Left colon (tissue), 2 donors: Measurements from ENCODE around the gene CLDN17. TPM values are rescaled to one million over a fixed set of nuclear protein-coding genes. Genes with fewer than 3 reads are reported as not detected.

Experiments used
- ATAC-seq: fragments of 200-7000 bp; cut with Tn5 transposase; one replicate; pipeline ENCODE4 v1.9.1; 2020; ENCODE audit warnings: mild to moderate bottlenecking, moderate library complexity
- DNase-seq, 2 donors: peaks; one replicate each; pipeline ENCODE4 v3.0.0-alpha.2; 2020
- intact Hi-C, 2 donors: fragments of 100-400 bp; cut with DNase I in 1 of 2; cut with micrococcal nuclease in 1 of 2; formaldehyde crosslinking; loops; one replicate each; pipeline versions ENCODE4 v1.11.2 to v1.14.0; 2022; cut with DNase I, micrococcal nuclease
- total RNA-seq, 2 donors: library from RNA; stranded (reverse); fragmentation: NEBNext Ultra II Directional; extraction: Animal tissue kit (Norgen Biotek cat#: 25700); gene quantifications; one replicate each; pipeline ENCODE4 v1.2.1, GENCODE V29; 2021
- donor health status: DM: no; HTN: no; CAD: no.
- donor health status: DM: yes; HTN: yes; CAD: no.

Gene CLDN17
- total RNA-seq, 2 donors from 2014 or later = not detected

DNA sequence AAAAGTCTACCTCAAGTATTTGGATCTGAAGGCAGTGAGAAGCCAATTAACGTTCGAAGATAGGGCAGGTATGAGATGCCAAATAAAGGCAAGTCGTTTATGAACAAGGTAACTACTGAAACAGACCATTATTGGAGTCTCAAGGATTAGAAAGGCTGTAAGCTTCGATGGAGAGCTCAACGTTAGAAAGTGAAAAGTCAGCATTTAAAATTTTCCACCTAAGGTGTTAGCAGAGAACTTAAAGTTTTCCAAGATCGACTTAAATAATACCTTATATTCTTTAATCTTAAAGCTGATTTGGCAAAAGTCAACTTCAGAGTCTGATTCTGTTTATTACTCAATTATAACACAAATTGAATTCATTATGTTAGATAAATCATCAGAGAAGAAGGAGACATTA is 28.1 kb downstream of the CLDN17 start:
- intact Hi-C loops = no loop called here
- no peak for DNase-seq
- no peak for ATAC-seq

DNA sequence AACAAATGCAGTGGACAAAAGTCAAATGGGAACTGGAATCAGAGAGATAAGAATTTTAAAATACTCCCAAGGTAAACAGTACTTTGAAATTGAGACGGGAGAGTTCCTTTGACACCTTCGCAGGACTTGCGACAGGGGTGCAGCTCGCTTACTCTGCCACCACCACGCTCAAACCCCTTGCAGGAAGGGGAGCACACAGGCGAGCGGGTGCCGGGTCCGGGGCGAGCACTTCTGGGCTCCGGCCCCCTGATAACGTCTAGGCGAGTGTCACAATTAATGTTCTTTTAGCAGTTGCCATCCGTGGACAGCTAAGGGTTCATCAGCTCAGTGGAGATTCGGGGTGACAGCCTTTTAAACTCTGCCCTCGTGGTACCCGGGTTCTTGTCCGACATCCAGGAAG is 37.4 kb downstream of the CLDN17 start:
- intact Hi-C loops = no loop called here

DNA sequence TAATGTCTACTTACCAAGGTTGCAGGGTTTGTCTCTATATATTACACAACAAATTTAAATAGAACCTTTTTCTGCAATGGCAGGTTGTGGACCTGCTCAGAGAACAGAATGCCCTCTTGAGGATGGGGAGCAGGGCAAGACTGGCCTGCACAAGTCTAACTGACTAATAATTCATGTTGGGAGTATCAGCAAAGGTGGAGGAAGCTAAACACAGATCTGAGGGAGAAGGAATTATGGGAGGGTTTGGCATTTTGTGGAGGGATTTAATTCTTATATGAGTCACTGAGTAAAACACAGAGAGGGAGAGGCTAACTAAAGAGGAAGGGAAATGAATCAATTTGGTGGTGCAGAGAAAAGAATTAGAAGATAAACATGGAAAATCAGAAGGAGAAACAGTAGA is 40.0 kb downstream of the CLDN17 start:
- no peak for ATAC-seq

More for the DNA sequence above, 37.4 kb downstream of the CLDN17 start:
- DNase-seq (no peak), ATAC-seq (no peak)

DNA sequence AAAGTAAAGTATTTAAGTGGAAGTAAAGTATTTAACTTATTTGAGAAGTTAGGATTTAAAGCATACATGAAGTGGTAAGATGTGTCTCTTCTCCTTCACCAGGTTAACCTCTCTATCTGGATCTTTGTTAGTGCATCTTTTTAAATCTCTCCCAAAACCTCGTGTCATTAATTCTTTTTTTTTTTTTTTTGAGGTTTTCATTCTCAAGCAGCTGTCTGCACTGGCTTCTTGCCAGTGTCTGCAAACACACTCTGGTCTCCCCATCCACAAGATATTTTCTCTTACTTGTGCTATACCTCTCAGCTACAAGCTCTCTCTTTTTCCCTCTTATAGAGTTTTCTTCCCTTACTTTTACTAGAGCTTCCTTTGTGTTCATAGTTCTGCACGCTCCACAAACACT is 49.0 kb downstream of the CLDN17 start:
- intact Hi-C loops = no loop called here
- ATAC-seq (no peak), DNase-seq (no peak)

More for the DNA sequence above, 40.0 kb downstream of the CLDN17 start:
- intact Hi-C loops = no loop called here
- no peak for DNase-seq

DNA sequence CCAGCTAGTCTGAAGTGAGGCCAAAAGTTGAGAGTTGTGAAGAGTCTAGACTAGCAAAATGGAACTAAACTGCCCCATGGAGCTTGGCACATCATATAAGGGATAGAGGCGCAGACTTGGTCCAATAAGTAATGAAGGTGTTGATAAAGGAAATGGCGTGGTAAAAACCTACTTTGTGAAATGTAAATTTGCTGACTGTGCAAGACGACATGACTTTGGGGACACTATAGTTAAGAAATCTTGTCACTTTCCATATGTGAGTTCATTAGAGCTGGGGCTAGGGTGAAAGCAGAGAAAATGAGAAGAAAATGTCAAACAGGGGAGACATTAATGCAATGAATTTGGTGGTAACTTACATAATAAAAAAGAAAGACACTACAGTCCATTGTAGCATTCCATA is 50.1 kb downstream of the CLDN17 start:
- intact Hi-C loops = no loop called here
- DNase-seq (no peak), ATAC-seq (no peak)

Other genes with a start within 250 kb of the CLDN17 start
- gene GRIK1, start 226.8 kb downstream of the CLDN17 start, total RNA-seq = under 1 TPM; 0.09 to 0.14 TPM
- 10 to 100 TPM; 65.7 to 89.0 TPM for gene CLDN8, start 49.3 kb upstream of the CLDN17 start, total RNA-seq
- not detected for gene KRTAP24-1, start 116.1 kb upstream of the CLDN17 start, total RNA-seq
- gene KRTAP25-1, start 122.7 kb upstream of the CLDN17 start, total RNA-seq = not detected
- not detected for gene KRTAP26-1, start 153.5 kb upstream of the CLDN17 start, total RNA-seq
- not detected for gene KRTAP27-1, start 170.9 kb upstream of the CLDN17 start, total RNA-seq
- gene KRTAP23-1, start 181.8 kb upstream of the CLDN17 start, total RNA-seq = not detected
- gene KRTAP13-2, start 205.5 kb upstream of the CLDN17 start, total RNA-seq = 1 to 10 TPM; 1.9 to 10.0 TPM
- not detected for gene KRTAP13-1, start 229.2 kb upstream of the CLDN17 start, total RNA-seq